GM21360 (cell line): Measurements from ENCODE around the gene MAML3.

Source experiments
- ATAC-seq: cut with Tn5 transposase; IDR thresholded peaks from one replicate; pipeline ENCODE4 v1.9.1; 2021; ENCODE audit warnings: mild to moderate bottlenecking, moderate library complexity; ENCODE audit not compliant: unreplicated experiment

MAML3 gene

GRCh38 chr4:139797287-139797686 lies 356.7 kb downstream of the MAML3 start:
- ATAC-seq = no peak

DNA sequence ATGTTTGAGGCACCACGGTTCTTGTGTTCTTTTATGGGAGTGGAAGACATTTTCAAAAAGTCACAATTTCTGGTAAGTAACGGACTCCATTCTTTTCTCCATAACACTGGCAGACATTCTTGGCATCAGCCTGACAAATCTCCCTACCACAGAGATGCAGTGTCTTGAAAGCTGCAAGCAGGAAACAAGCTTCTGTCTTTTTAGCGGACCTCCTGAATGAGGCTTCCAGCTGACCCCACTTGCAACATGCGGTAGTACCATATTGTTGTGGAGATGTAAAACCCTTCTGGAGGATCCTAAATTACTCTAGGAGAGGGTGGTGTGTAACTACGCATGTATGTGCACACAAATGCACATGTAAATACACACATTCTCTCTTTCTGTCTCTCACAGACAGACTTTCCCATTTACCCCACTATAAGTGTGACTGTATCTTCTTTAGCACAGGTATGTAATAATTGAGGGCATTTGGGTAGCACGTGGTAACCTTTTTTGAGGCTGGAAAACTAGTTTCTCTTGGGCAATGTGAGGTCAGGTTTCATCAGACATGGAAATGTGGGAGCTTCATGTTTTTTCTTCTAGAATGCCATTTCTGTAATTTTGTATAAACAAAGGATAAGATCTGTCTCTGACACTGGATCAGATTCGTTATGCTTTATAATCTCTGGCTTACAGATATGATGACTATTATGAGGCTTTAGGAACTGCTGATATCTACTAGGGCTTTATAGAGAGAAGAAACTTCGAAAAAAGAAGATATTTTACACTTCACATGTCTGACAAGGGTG lies 358.3 kb downstream of the MAML3 start:
- ATAC-seq = no peak

- ATAC-seq = no peak
These were observed 359.6 kb downstream of the MAML3 start for GRCh38 chr4:139794158-139794954.

DNA sequence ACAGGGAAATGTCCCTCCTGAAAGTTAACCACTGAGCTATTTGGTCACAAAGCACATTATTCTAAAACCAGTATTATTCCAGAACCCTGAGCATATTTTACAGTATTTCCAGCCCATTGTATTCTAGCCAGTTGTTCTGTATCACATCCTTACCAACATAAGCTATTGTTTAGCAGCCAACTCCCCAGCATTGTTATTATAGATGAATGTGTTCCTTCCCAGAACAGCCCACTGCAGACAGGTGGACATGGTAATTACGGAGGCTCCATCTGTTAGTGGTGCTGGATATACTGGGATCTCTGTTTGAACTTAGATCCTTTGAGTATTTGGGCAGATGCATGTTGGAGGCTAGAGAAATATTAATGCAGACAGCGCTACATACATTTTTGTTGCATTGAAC lies 362.3 kb downstream of the MAML3 start:
- no peak for ATAC-seq

DNA sequence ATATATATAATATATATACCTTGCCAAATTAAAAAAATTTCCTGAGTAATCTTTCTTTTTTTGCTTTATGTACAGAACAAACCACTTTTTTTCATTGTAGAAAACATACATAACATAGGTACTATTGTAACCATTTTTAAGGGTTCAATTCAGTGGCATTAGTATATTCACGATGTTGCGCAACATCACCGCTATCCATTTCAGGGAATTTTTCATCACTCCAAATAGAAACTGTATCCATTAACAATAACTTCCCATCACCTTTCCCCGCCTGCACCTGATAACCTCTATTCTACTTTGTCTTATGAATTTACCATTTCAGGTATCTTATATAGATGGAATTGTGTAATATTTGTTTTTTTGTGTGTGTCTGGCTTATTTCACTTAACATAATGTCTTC lies 363.7 kb downstream of the MAML3 start:
- no peak for ATAC-seq

- no peak for ATAC-seq
These were observed 364.8 kb downstream of the MAML3 start for GRCh38 chr4:139789096-139789654.

DNA sequence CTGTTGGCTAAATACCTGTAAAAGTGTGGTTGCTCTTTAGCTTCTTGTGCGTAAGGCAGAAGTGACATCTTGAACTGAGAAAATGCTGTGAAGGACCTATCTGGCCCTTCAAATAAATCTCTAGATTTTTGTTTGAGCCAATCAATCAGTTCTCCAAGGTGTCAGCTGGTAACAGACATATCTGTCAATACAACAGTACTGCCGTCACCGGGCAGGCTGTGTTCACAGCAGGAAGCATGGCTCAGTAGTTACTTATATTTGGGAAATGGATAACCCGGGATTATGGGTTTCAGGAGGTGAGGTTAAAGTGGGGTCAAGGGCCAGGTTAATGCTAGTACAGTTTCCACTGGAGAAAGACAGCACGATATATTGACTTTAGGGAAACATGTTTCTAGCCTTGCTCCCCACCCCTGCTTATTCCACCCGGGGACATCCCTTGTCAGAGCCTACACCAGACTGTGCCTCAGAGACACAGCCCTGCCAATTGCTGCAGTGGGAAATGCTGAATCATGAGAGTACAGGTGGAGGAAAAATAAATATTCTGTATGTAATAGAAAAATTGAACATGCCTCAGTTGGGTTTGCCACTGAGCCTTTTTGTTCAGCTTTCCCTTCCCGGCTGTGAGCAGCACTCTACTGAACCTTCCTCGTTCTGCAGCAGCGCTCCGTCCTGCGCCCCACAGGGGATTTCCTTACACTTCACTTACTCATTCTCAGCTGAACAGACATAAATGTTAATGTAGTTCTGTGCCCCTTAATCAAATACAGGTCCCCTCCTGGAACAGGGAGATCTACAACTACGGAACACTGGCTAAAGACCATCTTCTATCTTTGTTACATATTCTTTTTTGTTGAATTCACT lies 367.3 kb downstream of the MAML3 start:
- ATAC-seq = no peak

DNA sequence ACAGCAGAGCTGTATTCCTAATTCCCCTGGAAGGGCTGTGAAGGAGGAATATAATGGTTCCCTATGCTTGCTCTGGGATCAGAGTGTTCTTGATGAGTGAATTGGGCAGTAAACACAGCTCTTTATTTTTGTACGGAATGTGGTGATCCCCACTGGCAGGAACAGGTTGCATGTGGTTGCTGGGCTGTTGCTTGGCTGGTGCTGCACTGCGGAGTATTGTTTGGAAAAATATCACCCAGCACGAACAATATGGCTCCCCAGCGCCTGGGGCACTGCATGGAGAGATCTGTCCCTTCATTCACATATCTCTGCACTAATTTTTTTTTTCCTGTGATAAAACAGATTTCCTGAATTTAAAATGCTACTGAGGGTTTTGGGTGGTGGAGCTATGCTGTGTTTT lies 368.6 kb downstream of the MAML3 start:
- ATAC-seq = no peak

DNA sequence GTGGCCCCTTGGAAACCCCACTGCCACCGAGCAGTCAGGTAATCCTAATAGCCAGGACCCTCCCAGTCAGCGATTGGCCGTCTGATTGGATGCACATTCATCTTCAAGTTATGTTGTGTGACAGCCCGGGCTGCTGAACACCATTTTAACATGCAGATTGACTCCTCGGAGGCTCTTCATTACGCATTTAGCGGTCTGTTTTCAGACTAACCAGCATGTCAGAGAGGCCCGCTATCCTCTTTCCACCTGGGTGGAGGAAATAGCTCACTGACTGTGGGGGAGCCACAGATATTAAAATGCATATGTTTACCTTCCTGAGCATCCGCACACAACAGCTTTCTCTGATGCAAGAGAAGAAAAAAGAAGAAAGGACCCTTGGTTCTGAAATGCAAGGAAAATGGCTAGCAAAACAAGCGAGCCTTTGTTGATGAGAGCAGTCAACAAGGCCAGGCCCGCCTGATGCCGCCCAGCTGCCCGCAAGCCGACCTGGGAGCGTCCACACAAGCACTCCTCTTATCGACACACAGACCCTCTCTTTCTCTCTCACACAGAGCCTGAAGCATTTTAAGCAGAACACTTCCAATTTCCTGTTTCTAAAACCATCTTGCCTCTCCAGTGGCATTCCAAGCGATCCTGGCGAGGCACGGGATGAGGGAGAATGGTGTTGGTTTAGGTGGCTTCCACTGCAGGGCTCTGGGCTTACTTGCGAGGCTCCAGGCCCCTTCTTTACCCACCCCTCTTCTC lies 370.1 kb downstream of the MAML3 start:
- no peak for ATAC-seq

- ATAC-seq = no peak
These were observed 371.0 kb downstream of the MAML3 start for GRCh38 chr4:139782926-139783522.

- ATAC-seq = no peak
These were observed 372.9 kb downstream of the MAML3 start for GRCh38 chr4:139781066-139781465.

- no peak for ATAC-seq
These were observed 374.3 kb downstream of the MAML3 start for GRCh38 chr4:139779691-139780090.

DNA sequence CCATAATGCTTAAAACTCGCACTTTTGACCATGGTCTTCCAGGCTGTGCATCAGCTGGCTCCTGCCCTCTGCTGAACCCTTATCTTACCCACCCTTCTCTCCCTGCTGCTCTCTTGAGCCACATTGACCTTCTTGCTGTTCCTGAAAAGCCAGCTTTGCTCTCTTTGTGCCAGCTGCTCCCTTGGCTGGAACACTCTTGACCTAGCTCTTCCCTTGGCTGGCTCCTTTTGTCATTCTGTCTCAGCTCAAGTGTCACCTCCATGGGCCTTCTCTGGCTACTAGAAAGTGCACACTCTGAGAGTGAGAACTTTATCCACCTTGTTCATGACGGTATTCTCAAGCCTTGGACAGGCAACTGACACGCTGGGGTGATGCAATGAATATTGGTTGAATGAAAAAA lies 376.2 kb downstream of the MAML3 start:
- no peak for ATAC-seq

- no peak for ATAC-seq
These were observed 377.7 kb downstream of the MAML3 start for GRCh38 chr4:139776235-139776634.

DNA sequence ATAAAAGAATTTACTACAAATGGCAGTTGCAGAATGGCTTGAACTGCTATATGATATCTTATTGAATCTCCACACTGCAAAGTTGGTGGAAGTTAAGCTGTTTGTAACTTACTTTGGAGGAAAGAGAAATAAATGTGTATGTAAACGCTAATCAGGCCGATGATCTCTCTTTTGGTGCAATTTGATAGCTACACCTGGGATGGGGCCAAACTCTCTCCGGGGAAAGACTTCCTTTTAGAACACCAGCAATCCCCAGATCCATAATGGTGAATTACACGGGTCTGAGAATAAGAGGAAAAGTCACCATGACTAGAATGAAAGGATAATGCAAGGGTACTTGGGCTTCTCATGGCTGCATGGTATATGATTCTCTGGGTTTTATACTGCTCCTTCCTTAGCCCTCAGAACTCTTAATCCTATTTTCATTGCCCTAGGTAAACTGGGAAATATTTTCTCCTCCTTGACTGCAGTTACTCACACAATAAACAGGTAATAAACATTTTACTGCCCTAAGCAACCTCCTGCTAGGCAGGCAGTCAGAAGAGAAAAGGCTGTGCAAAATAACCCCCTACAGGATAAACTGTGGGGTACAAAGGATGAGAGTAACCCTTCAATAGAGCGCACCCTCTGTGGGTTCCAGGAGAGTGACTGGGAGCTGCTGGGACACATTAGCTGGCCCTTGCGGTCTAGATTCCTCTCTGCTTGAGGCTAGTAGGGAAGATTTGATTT lies 379.1 kb downstream of the MAML3 start:
- ATAC-seq = no peak

- no peak for ATAC-seq
These were observed 380.2 kb downstream of the MAML3 start for GRCh38 chr4:139773560-139774318.

DNA sequence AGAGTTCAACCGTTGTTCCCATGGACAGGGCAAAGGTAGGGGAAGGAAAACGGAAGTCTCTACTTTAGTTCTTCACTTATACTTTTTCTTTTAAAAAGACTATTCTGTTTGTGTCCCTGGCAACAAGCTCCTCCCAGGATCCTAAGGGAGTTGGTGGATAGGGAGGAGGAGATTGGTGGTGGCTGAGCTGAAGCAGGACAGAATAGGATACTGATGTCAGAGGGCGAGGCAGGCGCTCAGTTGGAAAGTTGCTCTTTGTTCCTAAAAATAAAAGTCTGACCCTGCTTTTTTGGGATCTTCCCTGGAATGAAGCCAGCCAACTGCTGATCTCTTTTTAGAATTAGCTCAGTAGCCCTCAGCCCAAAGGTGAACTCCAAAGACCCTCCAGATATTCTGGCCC lies 383.6 kb downstream of the MAML3 start:
- ATAC-seq = no peak

DNA sequence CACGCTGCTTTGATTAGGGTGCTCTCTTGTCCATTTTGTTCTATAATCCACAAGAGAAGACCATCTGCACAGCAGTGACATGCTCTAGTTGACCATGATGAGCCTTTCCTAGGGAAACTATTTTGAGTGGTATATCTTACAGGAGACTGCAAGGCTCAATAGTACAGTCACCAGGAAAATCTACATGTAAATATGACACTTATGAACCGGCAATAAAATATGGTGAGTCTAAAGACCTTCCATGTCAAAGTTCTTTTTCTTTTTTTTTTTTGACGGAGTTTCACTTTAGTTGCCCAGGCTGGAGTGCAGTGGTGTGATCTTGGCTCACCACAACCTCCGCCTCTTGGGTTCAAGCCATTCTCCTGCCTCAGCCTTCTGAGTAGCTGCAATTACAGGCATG lies 384.6 kb downstream of the MAML3 start:
- ATAC-seq = no peak

DNA sequence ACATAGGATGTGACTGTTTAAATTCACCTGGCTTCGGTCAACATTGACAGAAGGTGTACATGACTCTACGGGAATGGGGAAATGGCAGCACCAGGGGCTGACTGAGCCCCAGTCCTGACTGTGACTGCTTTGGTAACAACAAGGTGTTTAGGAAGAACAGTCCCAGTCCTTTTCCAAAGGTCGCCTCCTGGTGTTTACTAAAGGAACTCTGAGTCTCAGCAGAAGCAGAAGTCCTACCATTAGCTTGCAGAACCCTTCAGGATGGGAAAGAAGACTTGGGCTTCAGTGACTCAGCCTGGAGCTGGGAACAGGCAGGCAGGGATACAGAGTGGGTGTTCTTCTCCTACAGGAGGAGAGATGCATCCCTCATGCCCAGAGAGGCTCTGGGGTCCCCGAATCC lies 385.1 kb downstream of the MAML3 start:
- no peak for ATAC-seq
